ENCODE measurements around the gene OR51S1.

The OR51S1 gene

DNA sequence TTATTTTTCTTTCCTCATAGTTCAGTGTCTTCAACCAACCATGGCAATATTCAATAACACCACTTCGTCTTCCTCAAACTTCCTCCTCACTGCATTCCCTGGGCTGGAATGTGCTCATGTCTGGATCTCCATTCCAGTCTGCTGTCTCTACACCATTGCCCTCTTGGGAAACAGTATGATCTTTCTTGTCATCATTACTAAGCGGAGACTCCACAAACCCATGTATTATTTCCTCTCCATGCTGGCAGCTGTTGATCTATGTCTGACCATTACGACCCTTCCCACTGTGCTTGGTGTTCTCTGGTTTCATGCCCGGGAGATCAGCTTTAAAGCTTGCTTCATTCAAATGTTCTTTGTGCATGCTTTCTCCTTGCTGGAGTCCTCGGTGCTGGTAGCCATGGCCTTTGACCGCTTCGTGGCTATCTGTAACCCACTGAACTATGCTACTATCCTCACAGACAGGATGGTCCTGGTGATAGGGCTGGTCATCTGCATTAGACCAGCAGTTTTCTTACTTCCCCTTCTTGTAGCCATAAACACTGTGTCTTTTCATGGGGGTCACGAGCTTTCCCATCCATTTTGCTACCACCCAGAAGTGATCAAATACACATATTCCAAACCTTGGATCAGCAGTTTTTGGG lies 33.0 kb upstream of the OR51S1 start, which contains the start of gene OR51T1:
TSS of gene OR51T1 (plus strand) at position 41 of the 641 bp plus-strand sequence. CDS start at position 41, 0 bp downstream.
- H3K4me2 ChIP-seq (ENCODE audit: low read length), result no peak within 1 kb of the TSS
- no peak within 1 kb of the TSS for H3K27ac ChIP-seq (ENCODE audit: low read depth, low read length)

GRCh38 chr11:4881188-4881587 lies 32.2 kb upstream of the OR51S1 start:
- Histone ChIP-seq H3K9me3 (ENCODE audit: control insufficient read depth, insufficient read depth, low read length) (no peaks in the 10 kb centered on the region), H3F3A (ENCODE audit: control insufficient read depth, insufficient read depth) (no peaks in the 10 kb centered on the region), H3K36me3 (ENCODE audit: control insufficient read depth, low read length) (no peaks in the 10 kb centered on the region), H3K27me3 (ENCODE audit: control insufficient read depth, low read length) (no peaks in the 10 kb centered on the region), H3K27ac (ENCODE audit: low read depth, low read length) (no peak overlapping the region), H3K4me1 (ENCODE audit: control insufficient read depth, low read length) (no peaks in the 10 kb centered on the region), H3K79me2 (ENCODE audit: control insufficient read depth, low read length) (no peaks in the 10 kb centered on the region), H3K4me3 (ENCODE audit: low read length) (no peak overlapping the region), H3K9me2 (replicated peaks; ENCODE audit: control insufficient read depth, low read length) (no peaks in the 10 kb centered on the region), H4K20me1 (ENCODE audit: control insufficient read depth, insufficient read depth, low read depth, low read length) (no peaks in the 10 kb centered on the region), H3K4me2 (ENCODE audit: low read length) (no peak overlapping the region)
- TF ChIP-seq, protein P1, sequence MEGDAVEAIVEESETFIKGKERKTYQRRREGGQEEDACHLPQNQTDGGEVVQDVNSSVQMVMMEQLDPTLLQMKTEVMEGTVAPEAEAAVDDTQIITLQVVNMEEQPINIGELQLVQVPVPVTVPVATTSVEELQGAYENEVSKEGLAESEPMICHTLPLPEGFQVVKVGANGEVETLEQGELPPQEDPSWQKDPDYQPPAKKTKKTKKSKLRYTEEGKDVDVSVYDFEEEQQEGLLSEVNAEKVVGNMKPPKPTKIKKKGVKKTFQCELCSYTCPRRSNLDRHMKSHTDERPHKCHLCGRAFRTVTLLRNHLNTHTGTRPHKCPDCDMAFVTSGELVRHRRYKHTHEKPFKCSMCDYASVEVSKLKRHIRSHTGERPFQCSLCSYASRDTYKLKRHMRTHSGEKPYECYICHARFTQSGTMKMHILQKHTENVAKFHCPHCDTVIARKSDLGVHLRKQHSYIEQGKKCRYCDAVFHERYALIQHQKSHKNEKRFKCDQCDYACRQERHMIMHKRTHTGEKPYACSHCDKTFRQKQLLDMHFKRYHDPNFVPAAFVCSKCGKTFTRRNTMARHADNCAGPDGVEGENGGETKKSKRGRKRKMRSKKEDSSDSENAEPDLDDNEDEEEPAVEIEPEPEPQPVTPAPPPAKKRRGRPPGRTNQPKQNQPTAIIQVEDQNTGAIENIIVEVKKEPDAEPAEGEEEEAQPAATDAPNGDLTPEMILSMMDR (IDR thresholded peaks at IDR 0.05; ENCODE audit: low read depth, low read length, poor library complexity, severe bottlenecking), result no peak
- no peak for TF ChIP-seq EZH2phosphoT487 (IDR thresholded peaks at IDR 0.05; ENCODE audit: borderline replicate concordance, low read length)

More for the DNA sequence above, 33.0 kb upstream of the OR51S1 start, which contains the start of gene OR51T1:
- H3K9me3 ChIP-seq (ENCODE audit: control insufficient read depth, insufficient read depth, low read length), result no peaks in the 10 kb centered on the region
- H3K4me1 ChIP-seq (ENCODE audit: control insufficient read depth, low read length), result no peaks in the 10 kb centered on the region
- H3K9me2 ChIP-seq (replicated peaks; ENCODE audit: control insufficient read depth, low read length), result no peaks in the 10 kb centered on the region
- TF ChIP-seq, protein P1 (IDR thresholded peaks at IDR 0.05; ENCODE audit: low read depth, low read length, poor library complexity, severe bottlenecking), result no peak
- no peak for TF ChIP-seq EZH2phosphoT487 (IDR thresholded peaks at IDR 0.05; ENCODE audit: borderline replicate concordance, low read length)
- no peaks in the 10 kb centered on the region for H3K36me3 ChIP-seq (ENCODE audit: control insufficient read depth, low read length)
- H3K27me3 ChIP-seq (ENCODE audit: control insufficient read depth, low read length), result no peaks in the 10 kb centered on the region
- no peaks in the 10 kb centered on the region for H3F3A ChIP-seq (ENCODE audit: control insufficient read depth, insufficient read depth)
- H3K4me3 ChIP-seq (ENCODE audit: low read length), result no peak within 1 kb of the TSS
- no peaks in the 10 kb centered on the region for H3K79me2 ChIP-seq (ENCODE audit: control insufficient read depth, low read length)
- H4K20me1 ChIP-seq (ENCODE audit: control insufficient read depth, insufficient read depth, low read depth, low read length), result no peaks in the 10 kb centered on the region

DNA sequence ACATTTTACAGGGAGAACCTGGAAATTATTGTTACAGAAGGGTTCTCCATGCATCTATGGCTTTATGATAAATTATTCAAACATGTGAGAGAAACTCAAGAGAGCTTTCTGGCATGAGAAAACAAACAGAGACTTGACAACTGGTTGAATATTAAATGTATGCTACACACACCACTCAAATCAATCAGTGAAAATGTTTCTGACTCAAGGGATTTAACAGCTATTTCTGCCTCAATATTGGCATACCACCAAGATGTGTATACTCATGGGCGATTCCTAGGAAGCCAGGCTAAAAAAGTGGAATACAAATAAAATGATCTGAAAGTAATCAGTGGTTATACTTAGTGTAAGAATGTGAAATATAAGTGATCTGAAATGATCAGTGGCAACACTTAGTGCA lies 16.8 kb upstream of the OR51S1 start:
- H3F3A ChIP-seq (ENCODE audit: control insufficient read depth, insufficient read depth), result no peaks in the 10 kb centered on the region
- H3K4me1 ChIP-seq (ENCODE audit: control insufficient read depth, low read length), result no peaks in the 10 kb centered on the region
- no peak overlapping the region for H3K4me2 ChIP-seq (ENCODE audit: low read length)
- H3K4me3 ChIP-seq (ENCODE audit: low read length), result no peak overlapping the region
- TF ChIP-seq, protein P1 (IDR thresholded peaks at IDR 0.05; ENCODE audit: low read depth, low read length, poor library complexity, severe bottlenecking), result no peak
- TF ChIP-seq EZH2phosphoT487 (IDR thresholded peaks at IDR 0.05; ENCODE audit: borderline replicate concordance, low read length), result no peak
- no peaks in the 10 kb centered on the region for H3K79me2 ChIP-seq (ENCODE audit: control insufficient read depth, low read length)
- H3K9me2 ChIP-seq (replicated peaks; ENCODE audit: control insufficient read depth, low read length), result no peaks in the 10 kb centered on the region
- no peaks in the 10 kb centered on the region for H3K27me3 ChIP-seq (ENCODE audit: control insufficient read depth, low read length)
- H3K9me3 ChIP-seq (ENCODE audit: control insufficient read depth, insufficient read depth, low read length), result no peaks in the 10 kb centered on the region
- no peak overlapping the region for H3K27ac ChIP-seq (ENCODE audit: low read depth, low read length)
- no peaks in the 10 kb centered on the region for H3K36me3 ChIP-seq (ENCODE audit: control insufficient read depth, low read length)
- no peaks in the 10 kb centered on the region for H4K20me1 ChIP-seq (ENCODE audit: control insufficient read depth, insufficient read depth, low read depth, low read length)

Data from DOHH2 (cell line).